HG03064 (cell line): ENCODE results near the gene NFAM1.

Source experiments
- ATAC-seq: cut with Tn5 transposase; IDR thresholded peaks from one replicate; pipeline ENCODE4 v1.9.1; 2021; ENCODE audit warnings: low read depth; ENCODE audit not compliant: unreplicated experiment

The NFAM1 gene

DNA sequence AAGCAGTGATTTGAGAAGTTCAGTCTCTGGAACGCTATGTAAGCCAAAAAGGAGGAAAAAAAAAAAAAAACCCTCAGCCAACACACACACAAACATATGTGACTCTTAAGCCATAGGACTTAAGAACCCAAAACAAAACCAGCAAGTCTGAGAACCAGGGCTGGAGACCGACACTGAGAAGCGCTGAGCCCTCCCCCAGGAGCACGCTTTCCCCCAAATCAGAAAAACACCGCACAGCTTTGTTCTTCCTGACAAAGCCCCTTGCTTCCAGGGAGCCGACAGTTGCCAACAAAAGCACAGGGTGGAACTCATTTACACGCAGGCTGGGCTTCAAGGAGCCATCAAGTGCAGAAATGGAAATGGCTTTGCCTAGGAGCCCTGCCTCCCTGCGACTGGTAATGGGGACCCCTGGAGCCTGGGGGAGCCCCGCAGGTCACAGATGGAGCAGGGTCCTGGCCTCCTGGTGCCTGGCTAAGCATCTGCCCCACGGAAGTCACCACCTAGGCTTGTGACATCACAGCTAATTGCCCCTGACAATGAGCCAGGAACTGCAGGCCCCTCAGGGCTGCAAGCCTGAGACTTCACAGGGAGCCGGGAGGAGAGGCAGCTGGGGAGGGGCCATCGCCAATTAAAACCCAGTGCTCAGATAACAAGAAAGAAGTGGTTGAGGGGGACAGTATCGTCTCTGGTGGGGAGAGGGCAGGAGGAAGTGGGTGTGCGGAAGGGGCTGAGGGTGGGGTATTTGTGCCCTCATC, 66.9 kb downstream of the NFAM1 start:
- ATAC-seq, result no peak

DNA sequence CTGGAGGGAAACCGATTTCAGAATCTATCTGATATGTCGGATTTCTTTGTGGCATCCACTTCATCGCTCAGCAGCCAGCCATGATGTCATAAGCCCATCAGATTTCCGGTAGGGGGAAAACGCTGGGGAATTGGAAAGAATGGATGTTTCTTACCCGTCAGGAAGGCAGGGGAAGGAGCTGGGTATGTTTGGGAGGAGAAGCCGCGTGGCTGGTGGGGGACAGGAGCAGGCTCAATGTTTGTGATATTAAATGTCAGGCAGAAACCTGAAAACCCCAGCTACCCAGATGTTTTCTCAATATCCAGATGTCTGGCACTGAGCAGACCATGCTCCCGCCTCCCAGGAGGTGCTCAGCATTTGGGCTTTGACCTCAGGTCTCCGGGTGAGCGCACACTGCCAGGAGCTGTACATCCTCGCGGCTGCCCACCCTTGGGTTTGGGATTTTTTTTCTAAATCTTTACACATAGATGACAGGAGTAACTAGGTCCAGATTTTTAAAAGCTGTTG, 67.5 kb downstream of the NFAM1 start:
- ATAC-seq, result no peak

DNA sequence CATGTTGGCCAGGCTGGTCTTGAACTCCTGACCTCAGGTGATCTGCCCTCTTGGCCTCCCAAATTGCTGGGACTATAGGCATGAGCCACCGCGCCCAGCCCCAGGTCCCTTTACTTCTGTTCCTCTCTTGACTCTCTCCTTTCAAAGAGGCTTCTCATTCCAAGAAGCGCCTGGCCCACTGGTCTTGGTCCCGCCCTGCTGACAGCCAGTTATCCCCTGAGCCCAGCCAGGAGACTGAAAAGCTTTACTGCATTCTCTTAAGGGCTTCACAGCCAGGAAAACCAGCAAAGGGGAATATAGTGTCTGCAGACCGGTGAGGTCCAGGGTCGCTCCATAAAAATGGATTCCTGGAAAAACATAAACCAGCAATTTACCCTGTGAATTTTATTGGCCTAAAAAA, 68.3 kb downstream of the NFAM1 start:
- no peak for ATAC-seq

DNA sequence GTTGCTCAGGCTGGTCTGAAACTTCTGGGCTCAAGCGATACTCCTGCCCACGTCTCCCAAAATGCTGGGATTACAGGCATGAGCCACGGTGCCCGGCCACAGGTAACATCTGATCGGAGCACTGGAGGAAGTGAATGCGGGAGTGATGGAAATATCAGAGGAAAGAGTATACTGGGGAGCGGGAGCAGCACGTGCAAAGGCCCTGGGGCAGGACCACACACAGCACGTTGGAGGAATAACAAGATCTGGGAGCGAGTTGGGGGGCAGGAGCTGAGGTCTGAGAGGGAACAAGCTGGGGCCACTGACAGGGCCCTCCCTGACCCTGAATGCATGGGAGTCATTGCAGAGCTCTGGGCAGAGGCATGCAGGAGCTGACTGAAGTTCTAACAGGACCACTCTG, 70.7 kb downstream of the NFAM1 start:
- no peak for ATAC-seq

DNA sequence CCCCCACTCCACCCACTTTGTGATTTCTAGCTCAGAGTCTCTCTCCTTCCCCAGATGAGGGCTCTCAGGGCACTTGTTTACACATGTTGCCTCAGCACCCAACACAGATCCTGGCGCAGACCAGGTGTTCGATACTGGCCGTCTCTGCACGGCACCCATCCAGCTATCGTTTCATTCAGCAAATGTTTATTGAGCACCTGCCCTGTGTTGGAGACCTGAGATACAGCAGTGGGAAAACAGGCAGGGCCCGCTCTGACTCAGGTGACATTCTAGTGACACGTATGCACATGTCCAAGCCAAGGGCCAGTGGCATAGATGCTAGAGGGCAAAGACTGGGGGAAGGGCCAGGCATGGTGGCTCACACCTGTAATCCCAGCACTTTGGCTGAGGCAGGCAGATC, 71.9 kb downstream of the NFAM1 start:
- no peak for ATAC-seq

DNA sequence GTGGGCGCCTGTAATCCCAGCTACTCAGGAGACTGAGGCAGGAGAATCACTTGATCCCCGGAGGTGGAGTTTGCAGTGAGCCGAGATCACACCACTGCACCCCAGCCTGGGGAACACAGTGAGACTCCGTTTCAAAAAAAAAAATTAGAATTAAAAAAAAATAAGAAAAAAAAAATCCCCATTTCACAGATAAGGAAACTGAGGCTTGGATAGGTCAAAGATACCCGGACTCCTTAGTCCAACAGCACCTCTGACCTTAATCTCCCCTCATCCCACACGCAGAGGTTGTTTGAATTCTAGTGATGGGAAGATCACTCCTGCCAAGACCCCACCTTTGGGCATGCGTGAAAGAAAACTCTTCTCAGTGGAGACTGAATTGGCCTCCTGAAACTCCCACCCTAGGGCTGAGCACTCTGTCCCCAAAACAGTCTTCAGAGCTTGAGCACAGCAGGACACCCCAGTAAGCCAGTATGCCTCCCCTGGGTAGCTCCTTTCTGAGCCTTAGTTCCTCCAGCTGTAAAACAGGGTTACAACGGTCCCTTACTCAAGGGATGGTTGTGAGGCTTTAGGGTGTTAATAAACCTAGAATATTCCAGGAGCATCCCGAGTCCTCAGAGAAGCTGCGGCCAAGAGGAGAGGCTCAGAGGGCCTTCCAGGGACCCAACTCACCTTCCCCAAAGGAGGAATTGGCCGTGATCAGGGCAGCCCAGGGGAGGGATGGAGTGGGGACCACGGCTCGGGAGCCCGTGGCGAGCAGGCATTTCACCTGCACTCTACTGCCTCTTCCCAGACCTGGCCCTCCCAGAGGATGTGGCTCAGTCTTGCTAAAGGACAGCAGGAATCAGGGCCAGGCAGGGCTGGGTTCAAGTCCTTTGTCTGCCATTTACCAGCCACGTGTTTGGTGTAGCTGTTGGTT, 73.3 kb downstream of the NFAM1 start:
- ATAC-seq, result no peak

DNA sequence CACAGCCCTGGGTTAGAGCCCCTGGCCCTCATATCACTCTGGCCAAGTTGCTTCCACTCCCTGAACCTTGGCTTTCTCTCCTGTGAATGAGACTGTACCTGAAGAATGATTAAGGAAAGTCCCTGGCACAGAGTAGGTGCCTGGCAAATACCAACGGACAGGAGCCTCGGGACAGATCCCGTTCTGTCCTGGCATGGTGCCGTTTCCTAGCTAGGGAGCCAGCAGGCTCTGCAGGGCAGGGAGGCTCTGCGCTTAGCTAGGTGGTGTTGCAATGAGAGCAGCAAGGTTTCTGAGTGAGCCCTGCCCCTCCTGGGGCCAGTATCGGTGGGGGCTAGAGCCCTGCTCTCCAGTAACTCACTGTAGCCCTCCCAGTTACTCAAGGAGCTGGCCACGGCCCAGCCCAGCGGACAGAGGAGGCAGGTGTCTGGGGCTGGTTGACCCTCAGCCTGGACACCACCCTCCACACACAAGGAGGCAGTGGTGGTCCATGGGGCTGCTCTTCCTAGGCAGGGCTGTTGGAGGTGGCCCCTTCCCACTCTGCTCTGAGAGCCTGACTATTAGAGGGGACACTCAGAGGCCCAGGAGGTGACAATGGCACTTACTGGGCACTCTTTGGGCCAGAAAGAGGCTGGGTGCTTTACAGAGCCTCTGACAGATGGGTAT, 74.4 kb downstream of the NFAM1 start:
- no peak for ATAC-seq

DNA sequence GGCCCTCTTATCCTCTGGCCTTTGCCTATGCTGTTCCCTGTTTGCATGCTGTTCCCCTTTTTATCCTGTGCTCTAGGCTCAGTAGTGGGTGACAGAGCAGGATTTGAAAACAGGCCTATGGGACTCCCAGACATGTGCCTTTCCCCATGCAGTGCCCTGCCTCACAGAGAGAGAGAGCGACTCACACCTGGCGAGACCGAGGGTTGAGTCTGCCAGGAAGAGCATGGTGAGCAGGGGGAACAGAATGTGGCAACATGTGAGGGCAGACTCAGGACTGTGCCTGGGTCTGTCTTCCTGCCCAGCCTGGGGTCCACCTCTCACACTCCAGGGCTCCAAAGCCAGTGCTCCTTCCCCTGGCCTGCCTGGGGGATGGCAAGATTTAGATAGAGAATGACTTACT, 75.0 kb downstream of the NFAM1 start:
- no peak for ATAC-seq

DNA sequence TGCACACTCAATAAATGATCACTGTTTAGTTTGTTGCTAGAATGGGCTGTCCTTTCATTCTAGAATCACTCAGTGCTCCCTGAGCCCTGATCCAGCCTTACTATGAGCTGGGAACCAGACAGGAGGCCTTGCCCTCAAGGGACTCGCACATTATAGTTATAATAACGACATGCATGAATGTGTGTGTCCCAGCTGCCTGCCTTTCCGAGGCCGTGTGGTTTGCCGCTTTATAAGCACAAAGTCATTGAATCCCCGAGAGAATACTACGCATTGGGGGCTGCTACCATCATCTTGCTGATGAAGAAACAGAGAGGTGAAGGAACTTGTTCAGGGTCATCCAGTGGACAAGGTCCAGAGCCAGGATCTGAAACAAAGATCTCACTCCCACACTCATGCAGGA, 75.7 kb downstream of the NFAM1 start:
- no peak for ATAC-seq

DNA sequence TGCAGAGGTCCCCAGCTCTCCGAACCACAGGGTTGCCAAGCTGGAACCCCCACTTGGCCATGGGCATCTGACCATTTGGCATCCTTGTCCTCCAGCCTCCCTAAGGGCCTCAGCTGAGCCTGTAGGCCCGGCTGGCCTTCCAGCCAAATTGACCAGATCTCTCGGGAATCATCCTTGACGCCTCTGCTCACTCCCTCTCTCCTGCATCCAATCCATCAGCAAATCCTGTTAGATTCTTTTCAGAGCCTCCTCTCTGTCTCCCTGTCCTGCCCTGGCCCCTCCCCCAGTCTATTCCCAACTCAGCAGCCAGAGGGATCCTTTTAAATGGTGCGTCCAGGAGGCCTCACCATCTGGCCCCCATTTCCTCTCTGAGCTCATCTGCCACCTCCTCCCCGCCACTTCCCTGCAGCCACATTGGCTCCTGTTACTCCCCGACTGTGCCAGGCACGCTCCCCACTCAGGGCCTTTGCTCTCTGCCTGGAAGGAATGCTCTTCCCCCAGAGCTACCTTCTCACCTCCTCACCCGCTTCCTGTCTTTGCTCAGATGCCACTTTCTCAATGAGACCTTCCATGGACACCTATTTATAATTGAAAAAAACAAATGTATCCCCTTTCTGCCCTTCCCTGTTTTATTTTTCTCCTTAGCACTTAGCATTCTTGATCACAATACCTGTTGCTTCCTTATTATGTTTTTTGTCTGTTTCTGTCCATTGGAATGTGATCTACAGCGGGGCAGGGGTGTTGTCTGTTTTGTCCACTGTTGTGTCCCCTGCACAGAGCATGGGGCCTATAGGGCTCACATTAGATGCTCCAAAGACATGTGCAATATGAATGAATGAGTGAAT, 78.1 kb downstream of the NFAM1 start:
- ATAC-seq, result no peak

DNA sequence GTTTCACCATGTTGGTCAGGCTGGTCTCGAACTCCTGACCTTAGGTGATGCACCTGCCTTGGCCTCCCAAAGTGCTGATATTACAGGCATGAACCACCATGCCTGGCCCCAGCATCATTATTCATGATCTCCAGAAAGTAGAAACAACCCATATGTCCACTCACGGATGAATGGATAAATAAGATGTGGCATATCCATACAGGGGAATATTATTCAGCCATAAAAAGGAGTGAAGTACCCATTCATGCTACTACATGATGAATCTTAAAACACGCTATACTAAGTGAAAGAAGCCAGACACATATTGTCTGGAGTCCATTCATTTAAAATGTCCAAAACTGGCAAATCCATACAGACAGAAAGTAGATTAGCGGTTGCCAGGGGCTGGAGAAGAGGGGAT, 81.8 kb downstream of the NFAM1 start:
- ATAC-seq, result no peak

DNA sequence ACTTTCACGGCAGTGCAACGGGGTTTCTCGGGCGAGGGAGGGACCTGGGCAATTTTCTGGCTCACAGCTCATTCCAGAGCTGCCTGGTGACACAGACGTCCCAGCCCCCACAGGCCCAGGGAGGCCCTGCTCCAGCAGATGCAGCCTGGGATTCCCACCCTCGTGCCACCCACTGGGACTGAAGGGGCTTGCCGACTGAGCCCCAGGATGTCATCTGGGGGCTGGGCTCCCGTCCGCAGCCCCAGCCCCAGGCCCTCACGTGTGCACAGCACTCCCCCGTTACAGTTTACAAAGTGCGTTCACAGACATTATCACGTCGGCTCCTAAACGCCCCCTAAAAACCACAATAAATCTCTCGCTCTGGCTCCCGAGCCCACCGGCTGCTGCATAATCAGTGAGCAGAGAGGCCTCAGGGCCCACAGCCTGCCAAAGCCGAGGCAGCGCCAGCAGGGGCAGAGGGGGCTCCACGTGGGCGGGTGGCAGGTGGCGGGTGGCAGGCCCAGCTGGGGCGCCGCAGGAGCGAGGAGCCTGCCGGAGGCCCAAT, 84.8 kb downstream of the NFAM1 start:
- ATAC-seq, result no peak

DNA sequence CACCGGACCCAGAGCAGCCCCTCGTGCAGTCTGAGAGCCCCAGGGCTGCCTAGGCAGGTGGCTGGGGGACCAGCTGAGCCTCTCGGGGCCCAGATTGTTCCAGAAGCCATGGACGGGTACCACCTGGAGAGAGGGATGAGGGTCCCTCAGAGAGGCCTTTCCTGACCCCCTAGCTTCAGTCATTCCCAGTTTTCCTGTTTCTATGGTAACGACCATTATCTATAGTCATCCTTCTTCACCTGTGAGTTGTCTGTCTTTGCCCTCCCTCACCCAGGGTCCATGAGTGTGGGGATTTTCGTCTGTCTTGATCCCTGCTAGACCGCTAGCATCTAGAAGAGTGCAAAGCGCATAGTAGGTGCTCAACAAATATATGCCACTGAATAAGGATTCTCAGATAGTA, 85.5 kb downstream of the NFAM1 start:
- ATAC-seq, result no peak

DNA sequence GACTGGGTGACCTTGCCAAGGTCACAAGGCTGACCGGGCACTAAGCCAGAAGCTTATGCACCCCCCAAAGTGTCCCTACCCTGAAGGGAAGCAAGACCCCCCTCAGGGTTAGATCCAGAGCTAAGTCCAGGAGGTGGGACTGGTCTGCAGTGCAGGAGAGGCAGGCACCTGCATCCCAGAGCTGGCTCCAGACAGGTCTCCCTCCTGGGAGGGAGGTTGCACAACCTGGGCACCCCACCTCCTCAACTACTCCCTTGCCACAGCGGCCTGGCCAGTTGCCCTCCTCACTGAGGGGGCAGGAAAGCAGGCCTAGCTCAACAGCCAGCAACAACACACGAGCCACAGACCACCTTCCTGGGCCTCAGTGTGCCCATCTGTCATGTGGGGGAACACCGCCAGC, 86.7 kb downstream of the NFAM1 start:
- no peak for ATAC-seq

DNA sequence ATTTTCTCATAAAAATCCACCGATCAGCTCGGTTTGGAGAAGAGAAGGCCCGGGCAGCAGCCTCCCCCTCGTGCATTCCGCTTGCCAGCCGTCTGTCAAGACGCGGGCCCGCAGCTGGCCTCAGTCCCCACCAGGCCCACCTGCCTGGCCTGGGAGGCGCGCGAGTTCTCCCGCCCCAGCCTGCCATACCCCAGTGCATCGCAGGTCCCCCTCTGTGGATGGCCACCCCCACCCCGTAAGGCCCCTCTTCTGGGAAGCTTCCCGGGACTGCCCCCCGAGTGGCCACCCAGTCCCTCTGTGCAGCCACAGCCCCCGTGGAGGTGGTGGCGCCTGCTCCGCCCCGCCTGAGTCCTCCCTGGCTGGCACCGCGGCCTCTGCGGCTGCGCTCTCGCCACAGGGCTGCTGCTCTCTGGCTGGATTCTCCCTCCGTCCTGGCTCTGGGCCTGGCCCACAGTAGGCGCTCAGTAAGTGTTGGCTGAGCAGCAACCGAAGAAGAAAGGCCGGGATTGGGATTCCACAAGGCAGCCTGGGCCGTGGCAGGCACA, 87.8 kb downstream of the NFAM1 start:
- no peak for ATAC-seq

DNA sequence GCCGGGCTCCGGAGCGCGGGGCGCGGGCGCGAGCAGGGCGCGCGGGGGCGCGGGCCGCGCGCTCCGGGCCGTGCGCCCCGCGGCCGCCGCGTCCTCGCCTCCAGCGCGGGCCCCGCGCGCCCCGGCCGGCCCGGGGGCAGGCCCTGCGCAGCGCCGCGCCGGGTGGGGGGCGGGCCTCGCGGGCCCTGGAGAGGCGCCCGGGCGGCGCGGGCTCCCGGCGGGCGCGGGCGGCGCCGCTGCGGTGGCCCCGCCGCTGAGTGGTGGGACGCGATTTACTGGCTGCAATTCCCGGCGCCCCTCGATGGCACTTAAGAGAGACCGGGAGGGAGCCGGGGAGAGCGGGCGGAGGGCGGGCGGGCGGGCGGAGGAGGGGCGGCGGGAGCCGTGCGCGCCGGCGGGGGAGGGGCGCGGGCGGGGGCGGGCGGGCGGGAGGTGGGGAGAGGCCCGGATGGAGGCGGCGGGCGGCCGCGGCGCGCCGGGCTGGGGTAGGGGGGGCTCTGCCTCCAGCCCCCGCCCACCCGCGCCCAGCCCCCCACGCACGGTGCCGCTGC, 88.6 kb downstream of the NFAM1 start:
- no peak for ATAC-seq

DNA sequence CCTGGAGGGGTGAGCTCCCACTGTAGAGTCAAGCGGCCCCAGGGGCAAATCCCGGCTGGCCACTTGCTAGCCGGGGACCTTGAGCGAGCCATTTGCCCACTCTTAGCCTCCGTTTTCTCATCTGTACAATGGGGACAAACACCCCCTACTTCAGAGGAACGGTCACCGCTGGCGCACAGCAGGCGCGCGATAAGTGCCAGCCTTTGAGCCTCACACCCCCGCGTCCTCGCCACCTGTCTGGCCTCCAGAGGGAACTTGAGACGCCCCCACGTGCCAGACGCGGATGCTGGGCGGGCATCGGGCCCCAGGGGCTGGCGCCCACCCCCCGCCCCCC, 89.1 kb downstream of the NFAM1 start:
- no peak for ATAC-seq

DNA sequence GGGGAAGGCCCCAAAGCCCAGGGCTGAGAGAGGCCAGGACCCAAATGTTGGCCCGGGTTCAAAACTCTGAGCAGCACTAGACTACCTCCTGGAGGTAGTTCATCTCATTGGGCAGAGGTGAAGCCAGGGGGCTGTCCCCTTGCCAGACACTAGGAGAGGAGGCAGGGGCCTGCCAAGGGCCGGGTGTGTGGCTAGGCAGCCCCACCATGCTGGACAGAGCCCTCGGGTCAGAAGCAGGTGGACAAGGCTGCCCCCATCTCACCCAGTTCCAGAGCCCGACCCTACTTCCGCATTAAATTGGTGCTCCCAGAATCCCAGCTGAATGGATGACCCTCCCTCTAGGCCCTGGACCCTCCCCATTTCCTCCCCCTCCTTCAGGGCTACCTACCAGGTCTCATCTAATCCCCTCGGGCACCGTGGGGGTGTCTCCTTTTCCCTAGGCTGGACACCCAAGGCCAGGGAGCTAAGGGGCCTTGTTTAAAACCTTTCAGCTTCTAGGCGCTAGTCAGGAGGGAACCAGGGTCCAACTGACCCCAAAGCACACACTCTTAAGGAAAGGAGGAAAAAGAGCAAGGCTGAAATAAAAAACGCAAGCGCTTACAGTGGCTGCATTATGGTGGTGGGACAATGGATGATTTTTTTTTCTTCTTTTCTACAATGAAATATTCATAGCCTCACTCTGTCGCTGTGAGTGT, 89.6 kb downstream of the NFAM1 start:
- ATAC-seq, result no peak

DNA sequence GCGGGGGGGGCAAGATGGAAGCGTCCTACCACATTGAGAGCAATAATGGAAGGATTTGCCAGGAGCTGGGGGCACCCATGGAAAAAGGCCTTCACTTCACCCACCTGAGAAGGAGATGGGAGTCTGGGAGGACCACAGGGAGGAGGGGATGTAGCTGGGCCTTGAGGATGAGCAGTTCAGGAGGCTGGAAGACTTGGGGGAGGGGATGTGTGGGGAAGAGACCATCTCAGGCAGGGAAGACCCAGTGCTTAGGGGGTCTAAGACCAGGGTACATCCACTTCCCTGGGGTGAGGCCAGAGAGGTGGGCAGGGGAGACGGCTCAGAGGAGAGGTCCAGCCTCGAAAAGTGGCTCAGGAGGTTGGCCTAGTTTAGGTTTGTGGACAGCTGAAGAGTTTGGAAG, 90.4 kb downstream of the NFAM1 start:
- ATAC-seq, result no peak
